MCF 10A (cell line): ENCODE measurements around the gene SDE2. TPM values are rescaled to one million over a fixed set of nuclear protein-coding genes. Genes with fewer than 3 reads are reported as not detected.

Source experiments
- BruUV-seq: library from RNA; stranded (reverse); fragments of 400-500 nt; replicated peaks from 2 replicates; lab custom pipeline; 2021; lab: Mats Ljungman, UMichigan
- CTCF ChIA-PET: fragments of 300-600 bp; sonication (Branson Sonifier 250); formaldehyde crosslinking; extraction: SDS; loops from one replicate; lab custom pipeline; 2021; ENCODE audit warnings: antibody characterized with exemption, inconsistent platforms; lab: Yijun Ruan, JAX
- POLR2A ChIA-PET: fragments of 300-600, 350-650 bp; sonication (Branson Sonifier 250); formaldehyde crosslinking; extraction: SDS; loops from one replicate; lab custom pipeline; 2020; ENCODE audit warnings: antibody characterized with exemption, inconsistent platforms; lab: Yijun Ruan, JAX
- DNase-seq: peaks from one replicate; pipeline ENCODE4 v3.0.0-alpha.2; 2018; ENCODE audit not compliant: unreplicated experiment
- H3K27ac Mint-ChIP-seq: one replicate; pipeline ENCODE4 v1.8.0; 2022; ENCODE audit warnings: mild to moderate bottlenecking, low read depth, mixed read lengths; ENCODE audit not compliant: unreplicated experiment
- H3K27me3 Mint-ChIP-seq: one replicate; pipeline ENCODE4 v1.8.0; 2022; ENCODE audit warnings: mixed read lengths; ENCODE audit not compliant: insufficient read depth, unreplicated experiment
- H3K36me3 Mint-ChIP-seq: one replicate; pipeline ENCODE4 v1.8.0; 2022; ENCODE audit warnings: mild to moderate bottlenecking, moderate library complexity, mixed read lengths; ENCODE audit not compliant: insufficient read depth, unreplicated experiment
- H3K4me1 Mint-ChIP-seq: one replicate; pipeline ENCODE4 v1.8.0; 2022; ENCODE audit warnings: mixed read lengths; ENCODE audit not compliant: insufficient read depth, unreplicated experiment
- H3K4me3 Mint-ChIP-seq: one replicate; pipeline ENCODE4 v1.8.0; 2022; ENCODE audit warnings: mild to moderate bottlenecking, moderate library complexity, mixed read lengths; ENCODE audit not compliant: unreplicated experiment
- H3K9me3 Mint-ChIP-seq: one replicate; pipeline ENCODE4 v1.8.0; 2022; ENCODE audit warnings: mixed read lengths; ENCODE audit not compliant: unreplicated experiment
- CTCF ChIP-seq: fragments of 200-600 bp; IDR thresholded peaks from one replicate; pipeline ENCODE4 v1.8.0; 2022; ENCODE audit warnings: antibody characterized with exemption, mild to moderate bottlenecking; ENCODE audit not compliant: unreplicated experiment
- intact Hi-C: fragments of 100-400 bp; cut with micrococcal nuclease; formaldehyde crosslinking; loops from 2 replicates; pipeline ENCODE4 v1.14.1; 2022
- total RNA-seq: library from RNA; stranded (reverse); gene quantifications from 2 replicates; pipeline ENCODE4 v1.2.3, GENCODE V29; 2022

Gene SDE2
- total RNA-seq, 1 experiment from 2014 or later: 59.3 TPM

GRCh38 chr1:225961659-225962439 lies 37.3 kb downstream of the SDE2 start:
- Mint-ChIP-seq H3K27me3 (no peaks in the 10 kb centered on the region), H3K27ac (no peak overlapping the region), H3K4me3 (no peak overlapping the region), H3K4me1 (peaks cover 5% of the 10 kb centered on the region), H3K9me3 (no peaks in the 10 kb centered on the region), H3K36me3 (no peaks in the 10 kb centered on the region)
- CTCF ChIA-PET: interaction anchor here (0.6 to 1.8 kb wide), 13 partner anchors 10 to 190 kb away, joined by 3 to 6 read pairs (median 4); no protein-coding TSS in a partner anchor
- intact Hi-C loops: no loop called here
- no peak for TF ChIP-seq CTCF
- POLR2A ChIA-PET: interaction anchor here (0.6 to 1.6 kb wide), 5 partner anchors 11 to 79 kb away, joined by 3 to 5 read pairs (median 3); partner anchors contain the start of genes PYCR2 and TMEM63A
- BruUV-seq: no TSS peak
- DNase-seq: no peak

DNA sequence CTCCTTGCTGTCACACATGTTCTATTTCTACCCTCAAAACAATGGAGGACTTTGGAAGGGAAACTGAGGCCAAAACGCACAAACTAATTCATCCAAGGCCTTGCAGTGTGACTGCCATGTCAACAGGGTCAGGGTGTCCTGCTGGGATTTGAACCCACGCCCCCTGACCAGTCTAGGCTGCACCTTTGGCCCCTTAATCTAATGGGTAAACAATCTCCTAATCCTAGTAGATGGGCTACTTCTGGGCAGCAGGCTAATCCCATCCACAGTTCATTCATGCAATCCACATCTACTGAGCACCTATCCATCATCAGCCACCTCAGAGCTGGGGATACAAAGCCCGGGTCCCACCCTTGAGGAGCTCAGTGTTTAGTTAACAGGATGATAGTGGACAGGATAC lies 41.1 kb downstream of the SDE2 start:
- Mint-ChIP-seq H3K27ac (no peak overlapping the region), H3K36me3 (no peaks in the 10 kb centered on the region), H3K4me3 (no peak overlapping the region), H3K4me1 (peaks cover 11% of the 10 kb centered on the region), H3K27me3 (peaks cover 12% of the 10 kb centered on the region), H3K9me3 (peaks cover 7% of the 10 kb centered on the region)
- BruUV-seq: no TSS peak
- TF ChIP-seq CTCF: no peak
- POLR2A ChIA-PET: no interaction called here
- intact Hi-C loops: no loop called here
- DNase-seq: no peak
- CTCF ChIA-PET: interaction anchor here (0.5 to 1.6 kb wide), 3 partner anchors 19 to 81 kb away, joined by 3 to 5 read pairs (median 3); no protein-coding TSS in a partner anchor

DNA sequence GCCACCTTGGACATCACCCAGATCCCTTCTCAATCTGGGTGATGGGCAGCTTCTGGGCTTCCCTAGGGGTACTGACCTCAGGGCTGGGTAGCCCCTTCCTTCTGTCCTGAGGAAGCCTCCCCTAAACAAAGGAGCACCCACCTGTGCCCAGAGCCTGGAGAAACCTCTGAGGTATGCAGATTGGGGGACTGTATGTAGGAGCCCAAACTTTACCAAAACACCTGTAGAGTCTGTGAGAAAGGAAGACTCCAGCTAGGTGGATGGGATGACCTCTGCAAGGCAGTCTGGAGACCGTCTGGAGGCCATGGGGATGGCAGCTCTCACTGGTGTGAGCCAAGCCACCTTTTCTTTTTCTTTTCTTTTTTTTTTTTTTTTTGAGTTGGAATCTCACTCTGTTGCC lies 44.4 kb downstream of the SDE2 start:
- Mint-ChIP-seq H3K4me3 (no peak overlapping the region), H3K27me3 (peaks cover 24% of the 10 kb centered on the region), H3K27ac (no peak overlapping the region), H3K4me1 (peaks cover 5% of the 10 kb centered on the region), H3K36me3 (no peaks in the 10 kb centered on the region), H3K9me3 (peaks cover 7% of the 10 kb centered on the region)
- ChIA-PET POLR2A (interaction anchor here (1.0 kb wide), 1 partner anchor 9 kb away, joined by 3 read pairs; no protein-coding TSS in a partner anchor), CTCF (interaction anchor here (0.5 to 1.0 kb wide), 3 partner anchors 10 to 356 kb away, joined by 3 to 4 read pairs (median 4); no protein-coding TSS in a partner anchor)
- BruUV-seq: no TSS peak
- intact Hi-C loops: no loop called here
- no peak for DNase-seq
- no peak for TF ChIP-seq CTCF

DNA sequence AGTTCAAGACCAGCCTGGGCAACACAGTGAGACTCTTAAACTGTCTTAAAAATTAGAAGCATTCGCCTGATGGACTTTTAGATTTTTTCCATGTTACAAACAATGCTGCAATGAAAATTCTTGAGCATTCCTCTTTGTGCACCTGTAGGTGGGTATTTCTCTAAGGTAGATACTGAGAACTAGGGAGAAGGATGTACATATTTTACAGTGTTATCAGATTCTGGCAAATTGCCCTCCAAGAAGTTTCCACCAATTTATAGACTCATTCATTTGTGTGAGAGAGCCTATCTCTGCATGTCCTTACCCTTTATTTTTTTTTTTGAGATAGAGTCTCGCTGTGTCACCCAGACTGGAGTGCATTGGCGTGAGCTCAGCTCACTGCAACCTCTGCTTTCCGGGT lies 45.8 kb downstream of the SDE2 start:
- intact Hi-C loops: no loop called here
- no peak overlapping the region for H3K4me3 Mint-ChIP-seq
- TF ChIP-seq CTCF: no peak
- H3K36me3 Mint-ChIP-seq: no peaks in the 10 kb centered on the region
- ChIA-PET POLR2A (interaction anchor here (0.9 kb wide), 1 partner anchor 118 kb away, joined by 4 read pairs; no protein-coding TSS in a partner anchor), CTCF (interaction anchor here (1.7 kb wide), 1 partner anchor 479 kb away, joined by 7 read pairs; no protein-coding TSS in a partner anchor)
- peaks cover 5% of the 10 kb centered on the region for H3K4me1 Mint-ChIP-seq
- H3K27ac Mint-ChIP-seq: no peak overlapping the region
- no TSS peak for BruUV-seq
- peaks cover 7% of the 10 kb centered on the region for H3K9me3 Mint-ChIP-seq
- no peak for DNase-seq
- H3K27me3 Mint-ChIP-seq: peaks cover 38% of the 10 kb centered on the region
